Endodermal cell (in vitro differentiated cells): ENCODE measurements around the gene FSD1. TPM values are rescaled to one million over a fixed set of nuclear protein-coding genes. Genes with fewer than 3 reads are reported as not detected.
"Not testable (repeated sequence)": the region's sequence is repeated elsewhere in the genome, so short reads cannot be mapped to it uniquely, and the experiment has no call there.

Experiments
- DNase-seq: peaks from one replicate; pipeline ENCODE4 v3.0.0-alpha.2; 2017
- H3K27ac ChIP-seq: 2 replicates; pipeline ENCODE4 v1.5.1; 2013; ENCODE audit warnings: mild to moderate bottlenecking, low read depth, low read length, moderate library complexity
- H3K27me3 ChIP-seq: 2 replicates; pipeline ENCODE4 v1.6.1; 2013; ENCODE audit warnings: mild to moderate bottlenecking, low read length, moderate library complexity; ENCODE audit not compliant: insufficient read depth, control insufficient read depth, poor library complexity, severe bottlenecking
- H3K36me3 ChIP-seq: 2 replicates; pipeline ENCODE4 v1.7.0; 2013; ENCODE audit warnings: mild to moderate bottlenecking, low read length, moderate library complexity; ENCODE audit not compliant: control insufficient read depth, insufficient read depth
- H3K4me1 ChIP-seq: one replicate; pipeline ENCODE4 v1.7.0; 2013; ENCODE audit warnings: low read length; ENCODE audit not compliant: control insufficient read depth, insufficient read depth
- H3K4me3 ChIP-seq: 2 replicates; pipeline ENCODE4 v1.5.1; 2013; ENCODE audit warnings: mild to moderate bottlenecking, low read length, moderate library complexity
- H3K9ac ChIP-seq: 2 replicates; pipeline ENCODE4 v1.6.1; 2013; ENCODE audit warnings: mild to moderate bottlenecking, low read length, moderate library complexity; ENCODE audit not compliant: poor library complexity, severe bottlenecking; ENCODE audit errors: extremely low read depth
- H3K9me3 ChIP-seq: 2 replicates; pipeline ENCODE4 v1.6.1; 2013; ENCODE audit warnings: mild to moderate bottlenecking, low read length, moderate library complexity; ENCODE audit not compliant: control insufficient read depth
- H3K27ac Mint-ChIP-seq: 2 replicates; pipeline ENCODE4 v1.8.0; 2020; ENCODE audit warnings: mixed read lengths
- H3K27me3 Mint-ChIP-seq: 2 replicates; pipeline ENCODE4 v1.8.0; 2021; ENCODE audit warnings: mild to moderate bottlenecking, mixed read lengths; ENCODE audit not compliant: insufficient read depth
- H3K36me3 Mint-ChIP-seq: 2 replicates; pipeline ENCODE4 v1.8.0; 2020; ENCODE audit warnings: low read depth, mixed read lengths
- H3K4me1 Mint-ChIP-seq: 2 replicates; pipeline ENCODE4 v1.8.0; 2020; ENCODE audit warnings: mixed read lengths
- H3K4me3 Mint-ChIP-seq: 2 replicates; pipeline ENCODE4 v1.8.0; 2020; ENCODE audit warnings: mild to moderate bottlenecking, moderate library complexity, mixed read lengths
- H3K9me3 Mint-ChIP-seq: 2 replicates; pipeline ENCODE4 v1.8.0; 2020; ENCODE audit warnings: mild to moderate bottlenecking, mixed read lengths
- CTCF ChIP-seq: fragments of 200-600 bp; sonication (generic); conservative IDR thresholded peaks from 2 replicates; pipeline ENCODE4 v1.5.0; 2021; ENCODE audit warnings: antibody characterized with exemption, mild to moderate bottlenecking
- WGBS, 2 experiments: methylation state at CpG; one replicate each; pipeline versions ENCODE4 v1.1.5 to v1.1.7; 2013; ENCODE audit warnings: missing lambda C conversion rate in 2 of 2, mixed read lengths in 1 of 2; ENCODE audit not compliant: insufficient coverage in 1 of 2, insufficient read length in 1 of 2; 5-methylcytosine and 5-hydroxymethylcytosine counted together
- total RNA-seq, 2 donors: library from RNA; stranded (reverse); fragmentation: NEBNext Ultra II Directional in 1 of 2; extraction: Animal tissue kit (Norgen Biotek cat#: 25700) in 1 of 2; gene quantifications; 2 replicates in 1 of 2; 3 replicates in 1 of 2; pipeline ENCODE4 v1.2.1, GENCODE V29; 2021

The FSD1 gene
- total RNA-seq, 2 donors from 2014 or later = 33.3 to 37.9 TPM

- no peaks in the 10 kb centered on the region for H3K9me3 ChIP-seq
- peaks cover 30% of the 10 kb centered on the region for H3K27me3 ChIP-seq
- Mint-ChIP-seq H3K27me3 (peaks cover 55% of the 10 kb centered on the region), H3K4me1 (no peaks in the 10 kb centered on the region), H3K27ac (no peak overlapping the region), H3K4me3 (no peak overlapping the region), H3K36me3 (no peaks in the 10 kb centered on the region), H3K9me3 (no peaks in the 10 kb centered on the region)
- H3K4me1 ChIP-seq = no peaks in the 10 kb centered on the region
- H3K27ac ChIP-seq = no peak overlapping the region
- TF ChIP-seq CTCF = no peak
- no peak for DNase-seq
- no peaks in the 10 kb centered on the region for H3K36me3 ChIP-seq
- no peak overlapping the region for H3K9ac ChIP-seq
- no peak overlapping the region for H3K4me3 ChIP-seq
- WGBS, 2 experiments = 83 to 88% methylated on average over 6 of the region's 6 CpGs
These were observed 19.4 kb upstream of the FSD1 start for GRCh38 chr19:4284974-4285373.

- H3K4me1 Mint-ChIP-seq = not testable (repeated sequence)
These were observed 18.3 kb upstream of the FSD1 start for GRCh38 chr19:4286141-4286540.

GRCh38 chr19:4288091-4288777 is 16.2 kb upstream of the FSD1 start:
- peaks cover 24% of the 10 kb centered on the region for H3K27me3 Mint-ChIP-seq
- Histone ChIP-seq H3K27me3 (peaks cover under 1% of the 10 kb centered on the region), H3K36me3 (no peaks in the 10 kb centered on the region), H3K9me3 (no peaks in the 10 kb centered on the region), H3K4me3 (no peak overlapping the region), H3K27ac (no peak overlapping the region), H3K4me1 (no peaks in the 10 kb centered on the region), H3K9ac (no peak overlapping the region)
- H3K4me3 Mint-ChIP-seq = no peak overlapping the region
- no peak overlapping the region for H3K27ac Mint-ChIP-seq
- no peaks in the 10 kb centered on the region for H3K36me3 Mint-ChIP-seq
- TF ChIP-seq CTCF = no peak
- 88 to 95% methylated on average over 12 to 16 of the region's 16 CpGs for WGBS, 2 experiments
- DNase-seq = peak; percentile 80
- H3K4me1 Mint-ChIP-seq = no peaks in the 10 kb centered on the region
- H3K9me3 Mint-ChIP-seq = no peaks in the 10 kb centered on the region

More at GRCh38 chr19:4286141-4286540, 18.3 kb upstream of the FSD1 start:
- H3K27me3 ChIP-seq = peaks cover 19% of the 10 kb centered on the region
- 87 to 88% methylated on average over 4 of the region's 4 CpGs for WGBS, 2 experiments
- H3K4me3 ChIP-seq, H3K27ac ChIP-seq, H3K36me3 Mint-ChIP-seq, H3K4me1 ChIP-seq, H3K9me3 Mint-ChIP-seq, DNase-seq, H3K27ac Mint-ChIP-seq, H3K9me3 ChIP-seq, H3K36me3 ChIP-seq, H3K9ac ChIP-seq, H3K4me3 Mint-ChIP-seq: not testable (repeated sequence)
- peaks cover 43% of the 10 kb centered on the region for H3K27me3 Mint-ChIP-seq
